ENCODE results near the gene RHOJ.
A peak's percentile ranks its signal among the peaks of the same experiment; 100 is the strongest.
"Not testable (repeated sequence)": the region's sequence is repeated elsewhere in the genome, so short reads cannot be mapped to it uniquely, and the experiment has no call there.

The RHOJ gene

DNA sequence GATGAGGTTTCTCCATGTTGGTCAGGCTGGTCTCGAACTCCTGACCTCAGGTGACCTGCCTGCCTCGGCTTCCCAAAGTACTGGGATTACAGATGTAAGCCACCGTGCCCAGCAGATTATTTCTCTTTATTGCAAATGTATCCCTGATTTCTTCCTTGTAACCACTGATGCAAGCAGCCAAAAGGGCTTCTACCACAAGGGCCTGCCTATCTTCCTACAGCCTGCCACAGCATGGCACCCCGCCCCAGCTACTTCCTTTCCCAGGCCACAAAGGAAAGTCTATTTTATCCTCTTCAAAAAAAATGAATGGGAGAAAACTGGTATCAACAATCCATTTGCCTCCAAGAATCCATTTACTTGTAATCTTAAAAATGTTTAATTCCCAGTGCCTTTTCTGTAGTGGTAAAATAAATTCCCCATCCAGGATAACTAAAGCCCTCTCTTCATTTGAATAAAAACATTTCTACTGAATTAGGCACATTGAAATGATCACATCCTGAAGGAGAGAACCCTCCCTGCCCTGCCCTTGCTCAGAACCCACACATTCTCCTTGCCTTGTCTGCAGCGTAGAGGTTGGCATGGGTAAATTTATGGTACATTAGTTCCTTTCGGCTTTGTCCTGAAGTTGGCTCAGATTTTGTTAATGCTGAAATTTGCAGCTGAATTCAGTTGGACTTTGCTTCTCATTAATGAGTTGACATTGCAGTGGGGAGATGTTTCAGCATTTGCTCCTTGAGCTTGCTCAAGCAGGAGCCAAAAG, 95.3 kb downstream of the RHOJ start:
- no peak for DNase-seq

DNA sequence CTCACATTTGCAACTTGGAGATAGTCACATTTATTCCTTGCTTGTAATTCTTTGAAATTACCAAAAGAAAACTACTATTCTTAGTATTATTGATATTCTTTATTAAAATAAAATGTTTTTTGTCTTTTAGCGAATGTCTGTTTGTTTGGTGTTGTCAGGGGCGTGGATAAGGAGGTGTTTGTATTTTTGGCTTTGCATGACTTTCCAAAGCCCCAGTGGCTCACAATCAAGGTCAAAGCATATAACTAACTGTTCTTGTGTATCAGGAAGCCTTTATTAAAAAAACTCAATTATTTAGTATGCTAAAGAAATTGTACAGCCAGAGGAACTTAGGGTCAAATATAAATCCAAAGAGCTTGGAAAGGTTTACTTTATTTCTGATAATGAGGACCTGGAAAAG, 96.6 kb downstream of the RHOJ start:
- DNase-seq: no peak

DNA sequence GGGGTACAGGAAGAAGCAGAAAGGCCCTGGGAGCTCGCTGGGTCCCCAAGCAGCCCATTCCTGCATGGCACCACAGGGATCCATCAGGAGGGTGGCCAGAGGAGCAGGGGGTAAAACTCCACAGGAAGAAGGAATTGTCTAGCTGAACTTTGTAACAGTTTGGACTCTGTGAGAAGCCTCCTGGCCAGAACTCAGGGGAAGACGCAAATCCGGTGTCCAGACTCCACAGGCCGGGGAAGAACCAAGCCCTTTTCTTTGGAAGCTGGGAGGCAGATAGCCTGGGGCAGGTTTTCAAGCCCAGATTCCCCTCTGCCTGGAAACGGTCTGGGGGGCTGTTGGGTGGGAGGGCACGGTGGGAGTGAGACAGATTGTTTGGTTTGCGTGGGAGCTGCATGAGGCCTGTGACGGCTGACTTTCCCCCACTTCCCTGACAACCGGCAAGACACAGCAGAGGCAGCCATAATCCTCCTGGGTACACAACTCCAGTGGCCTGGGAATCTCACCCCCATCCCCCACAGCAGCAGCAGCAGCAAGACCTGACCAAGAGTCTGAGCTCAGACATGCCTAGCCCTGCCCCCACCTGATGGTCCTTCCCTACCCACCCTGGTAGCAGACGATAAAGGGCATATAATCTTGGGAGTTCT, 97.8 kb downstream of the RHOJ start:
- no peak for DNase-seq

DNA sequence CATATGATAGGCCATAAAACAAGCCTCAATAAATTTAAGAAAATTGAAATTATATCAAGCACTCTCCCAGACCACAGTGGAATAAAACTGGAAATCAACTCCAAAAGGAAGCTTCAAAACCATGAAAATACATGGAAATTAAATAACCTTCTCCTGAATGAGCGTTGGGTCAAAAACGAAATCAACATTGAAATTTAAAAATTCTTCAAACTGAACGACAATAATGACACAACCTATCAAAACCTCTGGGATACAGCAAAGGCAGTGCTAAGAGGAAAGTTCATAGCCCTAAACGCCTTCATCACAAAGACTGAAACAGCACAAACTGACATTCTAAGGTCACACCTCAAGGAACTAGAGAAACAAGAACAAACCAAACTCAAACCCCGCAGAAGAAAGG, 100.2 kb downstream of the RHOJ start:
- DNase-seq: not testable (repeated sequence)

DNA sequence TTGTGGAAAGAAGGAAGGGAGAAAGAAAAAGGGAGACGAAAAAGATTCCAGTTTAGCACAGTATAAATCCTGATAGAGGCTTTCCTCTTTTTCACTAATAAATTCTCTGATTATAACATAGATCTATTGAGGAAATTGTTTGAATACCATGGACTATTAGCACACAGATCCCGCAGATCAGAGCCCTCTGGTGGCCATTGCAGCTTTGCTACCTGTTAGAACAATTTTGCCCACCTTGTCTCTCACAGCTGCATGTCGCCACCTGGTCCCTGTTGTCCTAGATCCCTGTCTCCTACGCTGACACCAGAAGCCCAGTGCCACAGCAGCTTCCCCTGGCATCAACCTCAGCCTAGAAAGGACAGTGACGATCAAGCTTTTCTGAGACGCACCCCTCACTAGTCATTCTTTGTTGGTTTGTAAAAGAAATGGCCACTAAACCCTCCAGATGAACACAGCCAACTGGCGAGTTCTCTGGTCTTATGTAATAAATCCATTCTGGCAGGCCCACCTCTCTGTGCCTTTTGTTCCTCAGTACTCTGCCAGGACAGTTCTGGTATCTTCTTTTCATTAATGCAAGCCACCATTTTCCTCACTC, 104.6 kb downstream of the RHOJ start:
- peak; percentile 8 for DNase-seq

DNA sequence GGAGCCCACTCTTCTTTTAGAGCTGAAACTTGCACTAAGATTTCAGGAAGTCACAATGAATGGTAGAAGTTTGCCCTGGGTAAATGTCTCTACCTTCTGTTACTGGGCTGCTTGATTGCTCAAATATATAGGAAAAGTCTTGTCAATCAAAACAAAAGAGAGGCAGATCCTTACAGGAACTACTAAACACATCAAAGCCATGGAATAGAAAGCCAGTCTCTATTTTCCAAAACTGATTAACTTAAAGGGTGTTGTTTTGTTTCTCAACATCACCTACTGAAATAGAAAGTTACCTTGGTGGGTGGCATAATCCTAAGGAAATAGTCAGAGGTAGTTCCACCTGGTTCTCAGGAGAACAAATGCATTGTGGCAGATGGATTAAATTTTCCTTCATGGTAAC, 114.6 kb downstream of the RHOJ start, which contains the start of gene GPHB5:
GPHB5 (minus strand) TSS at position 101 of the 400 bp plus-strand sequence. CDS start 1,086 bp downstream, outside the sequence.
- no peak for DNase-seq

DNA sequence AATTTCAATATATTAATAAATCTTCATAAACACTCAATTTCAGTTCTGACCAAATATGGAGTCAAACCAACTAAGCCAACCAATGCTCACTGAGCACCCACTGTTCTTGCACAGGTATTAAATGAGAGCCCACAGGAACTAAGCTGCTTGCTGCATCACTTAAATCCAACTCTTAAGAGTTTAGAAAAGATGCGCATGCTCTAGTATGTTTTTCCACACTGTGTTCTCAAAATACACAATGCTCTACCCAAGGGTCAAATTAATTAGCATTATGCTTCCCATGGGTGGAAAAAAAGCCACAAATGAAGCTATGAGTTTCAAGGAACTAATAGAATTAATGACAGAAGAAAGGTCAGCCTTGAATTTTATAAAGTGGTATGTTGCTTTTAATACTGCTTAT, 118.2 kb downstream of the RHOJ start:
- DNase-seq: no peak

DNA sequence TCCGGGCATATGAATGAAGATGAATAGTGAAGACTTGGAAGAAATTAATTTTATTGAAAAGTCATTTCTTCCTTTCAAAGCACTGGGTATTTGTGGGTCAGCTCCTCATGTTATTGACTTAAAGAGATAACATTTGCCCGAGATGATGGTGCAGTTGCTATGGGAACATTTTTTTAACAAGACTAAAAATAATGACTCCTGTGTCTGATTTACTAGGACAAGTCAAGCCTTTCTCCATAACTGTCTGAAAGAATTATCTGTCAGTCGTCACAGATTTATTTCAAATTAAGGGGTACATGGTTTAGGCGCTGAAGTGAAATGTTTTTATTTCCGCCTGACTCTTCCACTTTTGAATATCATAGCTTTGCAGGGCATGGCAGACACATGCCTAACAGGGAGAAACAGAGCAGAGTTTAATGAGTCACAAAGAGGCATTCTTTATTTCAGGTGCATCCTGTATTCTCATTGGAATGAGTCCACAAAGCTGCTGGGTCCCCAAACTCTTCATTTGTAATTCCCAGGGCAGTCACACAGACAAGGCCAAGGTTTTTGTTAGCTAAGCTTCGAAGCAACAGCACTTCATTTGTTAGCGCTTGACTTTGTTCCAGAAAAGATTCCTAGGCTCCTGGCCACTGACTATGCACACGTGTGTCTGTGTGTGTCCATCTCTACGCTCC, 118.8 kb downstream of the RHOJ start:
- no peak for DNase-seq

DNA sequence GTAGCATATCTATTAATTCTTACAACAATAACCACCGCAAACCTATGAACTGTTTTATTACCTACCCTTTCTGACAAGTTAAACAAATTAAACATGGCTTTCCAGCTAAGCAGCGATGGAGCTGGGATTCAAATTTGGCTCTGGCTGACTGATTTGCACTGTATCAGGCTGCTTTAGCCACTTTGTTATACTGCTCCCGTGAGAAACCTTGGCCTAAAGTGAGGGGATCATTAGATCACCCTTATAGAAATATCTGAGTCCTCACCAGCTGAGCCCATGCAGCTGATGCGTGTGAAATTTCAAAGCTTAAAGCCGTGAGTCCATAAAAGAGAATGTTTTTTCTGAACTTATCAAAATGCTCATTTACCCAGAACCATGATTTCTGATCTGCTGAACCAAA, 122.6 kb downstream of the RHOJ start:
- DNase-seq: no peak

DNA sequence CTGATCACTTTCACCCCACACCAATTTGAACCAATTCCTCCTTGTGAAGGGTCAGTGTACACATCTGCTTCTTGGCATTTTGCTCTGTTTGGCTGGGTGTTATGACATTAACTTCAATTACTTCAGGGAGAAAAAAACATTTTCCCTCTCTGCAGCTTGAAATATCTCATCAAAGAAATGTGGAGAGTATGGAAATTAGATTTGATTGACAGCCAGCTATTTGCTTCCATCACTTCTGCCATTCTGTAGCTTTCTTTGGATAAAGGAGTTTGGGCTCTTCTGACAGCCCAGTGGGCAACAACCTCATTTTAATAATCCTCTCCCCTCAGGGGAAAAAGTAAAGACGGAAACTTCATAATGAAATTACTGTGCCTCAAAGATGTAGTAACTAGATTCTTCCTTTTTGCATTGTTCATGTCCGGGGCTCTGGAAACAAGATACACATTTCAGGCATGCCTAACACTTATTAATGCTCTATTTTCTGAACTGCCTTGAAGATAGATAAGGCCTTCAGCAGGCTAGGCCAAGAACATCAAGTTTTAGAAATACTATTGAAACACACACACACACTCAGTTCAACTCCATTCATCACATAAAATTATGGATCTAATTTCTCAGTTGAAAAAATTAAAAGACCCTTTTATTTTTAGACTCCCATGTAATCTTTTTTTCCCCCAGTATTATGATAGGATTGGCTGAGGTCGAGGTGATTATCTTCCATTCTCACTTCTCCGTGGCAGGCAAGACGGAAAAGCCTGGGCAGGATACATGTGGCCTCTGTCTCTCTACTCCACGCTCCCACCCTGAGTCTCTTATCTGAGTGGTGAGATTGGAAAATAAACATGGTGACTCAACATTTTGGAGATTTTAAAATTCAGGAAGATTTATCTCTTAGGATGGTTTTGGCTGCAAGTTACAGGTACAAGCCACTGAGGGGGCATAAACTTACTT, 124.8 kb downstream of the RHOJ start:
- DNase-seq: no peak

DNA sequence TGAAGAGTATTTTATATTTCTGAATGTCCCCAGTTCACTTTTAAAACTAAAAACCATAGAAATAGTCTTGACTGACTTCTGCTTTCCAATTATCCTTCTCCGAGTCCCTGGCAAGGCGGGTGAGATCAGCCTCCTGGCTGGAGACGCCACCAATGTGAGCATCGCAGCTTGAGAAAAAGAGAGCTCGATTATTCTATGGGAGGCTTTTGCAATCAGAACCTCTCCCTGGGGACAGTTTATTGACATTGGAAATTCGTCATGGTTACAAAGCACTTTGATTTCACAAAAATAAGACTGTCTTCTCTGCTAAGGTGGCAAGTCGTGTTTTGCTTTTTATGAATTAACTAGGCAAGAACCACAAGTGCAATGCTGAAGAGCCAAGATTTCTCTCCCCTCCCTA, 138.1 kb downstream of the RHOJ start:
- DNase-seq: no peak

Data from fibroblast of upper back skin (primary cell).